Skeletal muscle cell (primary cell): ENCODE measurements around the gene IFNA6.

Experiments used
- DNase-seq: peaks from one replicate; pipeline ENCODE4 v3.0.0-alpha.2; 2010; ENCODE audit warnings: low read depth
- H3K4me3 ChIP-seq: 2 replicates; pipeline ENCODE4 v1.5.1; 2011; ENCODE audit warnings: low read depth, mild to moderate bottlenecking, control low read depth, low read length, moderate library complexity

The IFNA6 gene

DNA sequence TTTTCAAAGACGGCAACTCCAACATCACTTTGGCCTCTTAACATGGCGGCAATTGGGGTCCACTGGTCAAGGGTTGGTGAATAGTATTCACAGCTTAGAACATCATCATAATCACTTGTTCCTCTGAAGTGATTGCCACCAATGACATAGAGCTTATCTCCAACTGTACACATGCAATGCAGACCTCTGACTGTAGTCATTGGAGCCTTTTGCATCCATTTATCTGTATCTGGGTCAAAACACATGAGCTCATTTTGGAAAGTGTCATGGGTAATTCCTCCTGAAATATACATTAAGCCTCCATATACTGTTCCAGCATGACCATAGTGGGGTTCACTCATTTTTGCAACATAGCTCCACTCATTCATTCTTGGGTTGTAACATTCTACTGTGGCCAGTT, 17.5 kb downstream of the IFNA6 start:
- peak overlapping the region; percentile 97 for H3K4me3 ChIP-seq
- DNase-seq, result no peak

DNA sequence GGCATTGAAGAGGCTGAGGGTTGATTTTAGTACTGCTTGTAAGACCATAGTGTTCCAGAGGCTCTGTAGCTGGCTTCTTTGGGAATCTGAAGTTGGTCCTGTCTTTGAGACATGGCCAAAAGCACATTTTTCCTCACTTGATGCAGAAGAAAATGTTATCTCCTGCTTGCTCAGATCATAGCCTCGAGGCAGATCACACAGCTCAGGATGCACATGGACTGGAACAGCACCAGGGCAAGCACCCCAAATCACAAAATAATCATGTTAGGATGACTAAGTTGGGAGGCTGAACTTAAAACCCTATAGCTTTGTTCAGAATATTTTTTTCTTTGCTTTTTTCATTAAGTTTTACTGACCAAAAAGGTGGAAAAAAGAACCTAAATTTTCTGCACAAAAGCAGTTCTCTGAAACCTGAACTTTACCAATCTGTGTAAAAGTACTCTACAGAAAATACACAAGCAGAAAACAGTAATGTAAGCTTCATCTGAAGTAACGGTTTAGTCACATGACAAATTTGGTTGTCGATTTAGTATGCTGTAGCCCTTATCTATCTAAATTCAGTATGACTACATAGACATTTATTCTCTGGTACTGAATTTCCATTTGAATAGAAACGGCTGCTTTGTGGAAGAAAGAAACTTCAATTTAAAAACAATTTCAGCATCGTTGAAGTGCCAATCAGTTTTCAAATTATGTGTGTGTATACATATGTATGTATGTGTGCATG, 18.8 kb downstream of the IFNA6 start:
- peak overlapping the region; percentile 4 for H3K4me3 ChIP-seq
- DNase-seq, result no peak

DNA sequence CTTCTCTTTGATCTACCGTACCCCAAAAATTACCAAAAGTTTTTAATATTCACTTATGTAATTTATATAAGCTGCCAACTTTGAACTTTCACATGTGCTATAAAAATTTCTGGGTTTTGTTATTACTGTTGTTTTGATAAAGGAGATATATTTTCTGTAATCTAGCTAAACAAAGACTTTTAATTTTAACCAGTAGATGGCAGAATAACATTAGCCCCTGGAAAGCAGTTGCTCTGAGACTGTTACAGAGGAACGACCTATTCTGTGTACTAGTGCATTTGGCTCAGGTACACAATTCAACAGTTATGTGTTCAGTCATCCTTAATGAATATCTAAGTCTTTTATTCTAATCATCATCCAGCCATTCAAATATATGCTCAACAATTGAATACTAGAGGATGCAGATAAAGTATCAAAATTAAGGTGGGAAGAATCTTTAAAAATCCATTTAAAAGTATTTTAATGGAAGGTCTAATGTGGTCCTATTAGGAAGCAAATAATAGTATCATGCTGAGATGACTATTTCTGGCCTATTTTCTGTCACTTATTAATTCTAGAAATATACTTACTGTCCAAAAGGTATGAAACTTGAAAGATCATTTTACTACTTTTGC, 24.1 kb downstream of the IFNA6 start:
- no peak overlapping the region for H3K4me3 ChIP-seq
- peak; percentile 9 for DNase-seq

DNA sequence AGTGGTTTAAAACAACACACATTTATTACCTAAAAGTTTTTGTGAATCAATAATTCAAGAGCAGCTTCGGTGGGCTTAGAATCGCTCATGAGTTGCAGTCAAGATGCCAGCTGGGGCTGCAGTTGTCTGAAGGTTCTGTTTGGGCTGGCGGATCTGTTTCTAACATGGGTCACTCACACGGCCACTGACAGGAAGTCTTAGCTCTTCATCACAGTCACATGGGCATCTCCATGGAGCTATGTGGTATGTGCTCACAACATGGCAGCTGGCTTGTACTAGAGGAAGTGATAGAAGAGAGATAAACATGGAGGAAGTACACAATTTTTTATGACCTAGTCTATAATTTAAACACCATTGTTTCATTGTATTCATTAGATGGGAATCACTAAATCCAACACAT, 26.6 kb downstream of the IFNA6 start:
- H3K4me3 ChIP-seq, result no peak overlapping the region
- DNase-seq, result no peak

DNA sequence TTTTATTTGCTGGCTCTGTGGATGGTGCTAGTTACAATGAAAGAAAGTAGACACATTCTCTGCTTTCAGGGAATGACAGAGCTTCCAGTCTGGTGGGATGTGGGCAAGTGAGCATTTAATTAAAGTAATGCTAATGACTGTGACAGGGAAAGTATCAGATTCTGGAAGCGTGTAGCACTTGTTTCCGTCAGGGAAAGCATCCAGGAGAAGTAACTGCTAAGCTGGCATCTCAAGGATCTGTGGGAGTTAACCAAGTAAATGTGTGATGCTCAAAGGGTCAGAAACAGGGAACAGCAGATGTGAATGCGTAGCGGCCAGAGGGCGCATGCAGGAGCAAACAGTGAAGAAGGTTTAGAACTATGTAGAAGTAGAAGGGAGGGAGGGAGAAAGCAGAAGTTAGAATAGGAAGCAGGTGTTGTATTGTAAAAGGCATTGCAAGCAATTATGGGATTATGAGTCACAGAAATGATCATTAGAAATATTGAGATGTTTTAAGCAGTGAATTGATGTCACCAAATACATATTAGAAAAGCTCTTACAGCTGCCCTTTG, 27.7 kb downstream of the IFNA6 start:
- no peak overlapping the region for H3K4me3 ChIP-seq
- DNase-seq, result no peak

DNA sequence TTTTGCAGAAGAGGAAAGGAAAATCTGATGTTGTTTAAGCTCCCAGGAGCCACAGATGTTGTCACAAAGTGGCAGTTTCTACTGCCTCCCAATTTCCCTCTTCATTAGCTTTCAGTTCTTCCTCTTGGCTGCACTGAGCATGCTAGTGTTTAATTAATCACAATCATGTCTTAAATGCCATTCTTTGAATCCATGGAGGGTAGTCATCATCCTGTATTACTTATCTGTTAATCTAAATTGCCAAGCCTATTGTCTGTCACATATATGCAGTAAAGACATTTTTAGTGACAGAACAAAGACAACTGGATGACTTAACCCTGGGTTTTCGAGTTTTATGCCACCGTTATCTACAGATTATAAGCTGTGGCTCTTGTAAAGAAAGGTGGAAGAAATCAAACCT, 30.2 kb downstream of the IFNA6 start:
- no peak overlapping the region for H3K4me3 ChIP-seq

DNA sequence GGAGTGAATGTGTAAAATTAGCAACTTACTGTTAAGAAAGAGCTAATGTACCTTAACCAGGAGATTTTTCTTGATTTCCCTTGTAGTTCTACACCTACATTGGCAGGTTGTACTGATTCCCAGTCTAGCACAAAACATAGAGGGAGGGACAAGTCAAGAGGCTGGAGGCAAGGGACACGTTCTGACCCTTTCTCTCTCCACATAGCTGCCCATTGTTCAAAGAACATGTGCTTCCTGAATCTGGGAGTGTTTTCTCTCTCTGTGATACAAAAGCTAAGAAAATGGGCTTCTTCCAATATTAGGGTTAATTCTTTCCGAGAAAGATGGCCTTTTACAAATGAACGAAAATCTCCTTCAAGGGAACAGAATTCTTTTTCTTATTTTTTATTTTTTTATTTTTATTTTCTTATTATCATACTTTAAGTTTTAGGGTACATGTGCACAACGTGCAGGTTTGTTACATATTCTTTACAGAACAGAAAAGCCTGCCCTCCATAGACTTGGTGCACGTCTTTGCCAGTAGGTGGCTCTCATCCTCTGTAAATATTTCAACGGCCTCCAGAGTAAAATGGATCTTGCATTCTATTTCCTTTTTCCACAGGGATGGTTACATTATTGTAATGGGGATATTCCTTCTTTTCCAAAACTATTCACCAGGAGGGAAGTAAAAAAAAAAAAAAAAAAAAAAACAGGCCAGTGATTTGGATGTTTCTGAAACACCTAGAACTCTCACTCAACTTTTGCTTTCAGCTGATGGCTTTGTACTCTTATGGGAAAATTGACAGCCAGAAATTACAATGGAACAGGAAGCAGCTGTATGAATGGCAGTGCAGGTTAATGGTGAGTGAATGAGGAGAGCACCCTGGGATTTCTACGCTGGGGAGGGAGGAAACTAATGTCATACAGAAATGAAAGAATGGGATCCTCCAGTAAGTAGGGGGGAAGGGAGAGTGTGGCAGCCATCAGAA, 32.4 kb downstream of the IFNA6 start:
- no peak overlapping the region for H3K4me3 ChIP-seq
- DNase-seq, result peak; percentile 10

More for the DNA sequence above, 30.2 kb downstream of the IFNA6 start:
- DNase-seq, result no peak

DNA sequence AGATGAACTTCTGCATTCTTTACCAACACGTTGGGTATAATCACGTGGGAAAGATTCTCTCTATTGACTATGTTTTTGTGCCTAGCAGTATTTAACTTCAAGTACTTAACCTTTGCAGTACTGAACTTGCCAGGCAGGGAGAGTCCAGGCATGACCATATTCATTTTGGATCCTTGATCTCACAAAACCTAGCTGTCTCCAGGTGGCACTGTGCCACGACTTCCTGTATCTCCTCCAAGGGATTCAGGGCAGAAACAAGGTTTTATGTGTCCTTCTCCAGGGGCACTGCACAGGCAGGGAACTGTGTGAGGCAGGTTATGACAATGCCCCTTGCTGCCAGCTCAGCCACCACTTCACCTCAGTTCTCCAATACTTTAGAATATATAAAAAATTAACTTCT, 33.8 kb downstream of the IFNA6 start:
- DNase-seq, result no peak
- H3K4me3 ChIP-seq, result no peak overlapping the region

DNA sequence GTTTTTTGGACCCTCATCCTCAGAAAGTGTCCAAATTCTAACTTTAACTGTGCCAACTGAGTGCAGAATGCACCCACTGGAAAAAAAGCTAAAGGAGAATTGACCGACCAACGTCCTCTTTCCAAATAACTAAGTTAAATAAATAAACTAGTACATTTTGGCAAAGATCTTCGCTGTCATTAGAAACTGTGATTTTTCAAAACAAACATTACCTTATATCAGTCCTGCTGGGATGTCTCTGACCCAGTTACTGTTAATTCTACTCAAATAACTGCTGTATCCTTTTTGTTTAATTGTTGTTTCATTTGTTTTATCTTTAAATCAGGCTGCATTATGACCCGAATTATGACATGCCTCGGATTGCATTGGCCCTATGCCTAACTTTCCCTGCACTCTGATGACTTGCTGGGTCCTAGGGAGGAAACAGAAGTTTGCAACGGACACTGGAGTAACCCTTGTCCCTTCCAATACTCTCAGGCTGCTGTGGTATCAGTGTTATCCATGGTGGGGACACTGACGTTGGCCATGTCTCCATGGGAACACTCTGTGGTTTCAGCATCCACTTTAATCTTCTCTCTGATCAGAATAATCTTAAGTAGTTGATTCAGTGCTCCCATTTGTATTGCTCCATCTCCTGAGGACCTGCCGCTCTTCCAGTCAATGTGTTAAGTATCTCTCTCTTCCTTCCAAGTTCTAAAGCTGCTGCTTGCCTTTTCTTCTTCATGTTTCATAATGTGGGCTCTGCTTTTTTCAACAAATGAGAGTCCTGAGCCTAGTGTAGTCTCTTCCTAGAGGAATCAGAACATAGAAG, 34.5 kb downstream of the IFNA6 start:
- no peak for DNase-seq
- H3K4me3 ChIP-seq, result no peak overlapping the region

DNA sequence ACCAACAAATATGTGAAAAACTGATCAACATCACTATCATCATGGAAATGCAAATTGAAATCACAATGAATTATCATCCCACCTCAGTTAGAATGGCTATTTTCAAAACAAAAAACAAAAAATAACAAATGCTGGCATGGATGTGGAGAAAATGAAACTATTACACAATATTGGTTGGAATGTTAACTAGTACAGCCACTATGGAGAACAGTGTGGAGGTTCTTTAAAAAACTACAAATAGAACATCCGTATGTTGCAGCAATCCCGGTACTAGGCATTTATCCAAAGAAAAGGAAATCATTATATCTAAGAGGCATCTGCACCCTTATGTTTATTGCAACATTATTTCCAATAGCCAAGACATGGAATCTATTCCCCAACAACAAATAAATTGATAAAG, 36.5 kb downstream of the IFNA6 start:
- no peak overlapping the region for H3K4me3 ChIP-seq
- DNase-seq, result no peak

DNA sequence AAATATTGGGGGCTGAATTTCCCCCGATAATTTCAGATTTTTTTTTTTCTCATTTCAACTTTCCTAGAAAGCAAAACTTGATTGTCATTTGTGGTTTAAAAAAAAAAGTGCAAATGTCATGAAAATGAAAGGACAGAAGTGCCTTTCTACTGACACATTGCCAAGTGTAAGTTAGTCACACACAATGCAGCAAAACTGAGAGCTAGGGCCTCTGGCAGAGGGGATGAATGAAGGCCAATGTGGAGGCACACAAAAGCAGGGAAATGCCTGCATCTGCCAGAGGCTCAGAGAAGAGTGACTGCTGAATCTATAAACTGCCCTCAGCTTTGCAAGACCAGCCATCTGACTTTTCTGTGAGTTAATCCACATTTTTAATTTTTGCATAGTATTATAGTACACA, 38.8 kb downstream of the IFNA6 start:
- no peak overlapping the region for H3K4me3 ChIP-seq
- DNase-seq, result no peak

DNA sequence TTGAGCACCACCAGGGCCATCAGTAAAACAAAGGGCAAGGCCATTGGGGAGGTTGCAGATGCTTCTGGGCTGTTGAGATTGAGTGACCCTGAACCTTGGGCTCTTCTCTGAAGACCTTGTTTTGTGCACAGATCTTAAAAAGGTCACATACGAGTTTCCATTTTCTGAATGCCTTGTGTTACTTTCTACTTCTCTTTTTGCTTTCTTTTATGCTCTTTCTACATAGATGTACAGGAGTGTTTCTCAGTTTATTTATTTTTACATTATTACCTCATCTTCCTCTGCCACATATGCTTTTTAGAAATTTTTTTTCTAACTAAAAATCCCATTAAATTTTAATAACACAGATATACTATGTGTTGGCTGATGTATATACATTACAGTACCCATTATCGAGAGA, 45.5 kb downstream of the IFNA6 start, which contains the start of gene IFNA5:
TSS of gene IFNA5 (minus strand) at position 101 of the 400 bp plus-strand sequence. CDS start at position 44, 57 bp downstream.
- DNase-seq, result no peak
- H3K4me3 ChIP-seq, result no peak within 1 kb of the TSS
